GM21390 (cell line): ENCODE data around the gene EPHA6.
A peak's percentile ranks its signal among the peaks of the same experiment; 100 is the strongest.

Experiments
- ATAC-seq: cut with Tn5 transposase; IDR thresholded peaks from one replicate; pipeline ENCODE4 v1.9.1; 2021; ENCODE audit not compliant: unreplicated experiment

Gene EPHA6

GRCh38 chr3:96813820-96814650, at the start of gene EPHA6:
EPHA6 (plus strand) TSS chr3:96814594.
- peak; percentile 24 for ATAC-seq

- ATAC-seq: no peak
Measured at GRCh38 chr3:96776818-96777217, 37.6 kb upstream of the EPHA6 start.

DNA sequence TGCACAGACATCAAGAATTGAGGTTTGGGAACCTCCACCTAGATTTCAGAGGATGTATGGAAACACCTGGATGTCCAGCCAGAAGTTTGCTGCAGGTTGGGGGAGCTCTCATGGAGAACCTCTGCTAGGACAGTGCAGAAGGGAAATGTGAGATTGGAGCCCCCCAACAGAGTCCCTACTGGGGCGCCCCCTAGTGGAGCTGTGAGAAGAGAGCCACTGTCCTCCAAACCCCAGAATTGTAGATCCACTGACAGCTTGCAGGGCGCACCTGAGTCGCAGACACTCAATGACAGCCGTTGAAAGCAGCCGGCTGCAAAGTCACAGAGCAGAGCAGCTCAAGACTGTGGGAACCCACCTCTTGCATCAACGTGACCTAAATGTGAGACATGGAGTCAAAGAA, 34.6 kb upstream of the EPHA6 start:
- ATAC-seq: no peak

DNA sequence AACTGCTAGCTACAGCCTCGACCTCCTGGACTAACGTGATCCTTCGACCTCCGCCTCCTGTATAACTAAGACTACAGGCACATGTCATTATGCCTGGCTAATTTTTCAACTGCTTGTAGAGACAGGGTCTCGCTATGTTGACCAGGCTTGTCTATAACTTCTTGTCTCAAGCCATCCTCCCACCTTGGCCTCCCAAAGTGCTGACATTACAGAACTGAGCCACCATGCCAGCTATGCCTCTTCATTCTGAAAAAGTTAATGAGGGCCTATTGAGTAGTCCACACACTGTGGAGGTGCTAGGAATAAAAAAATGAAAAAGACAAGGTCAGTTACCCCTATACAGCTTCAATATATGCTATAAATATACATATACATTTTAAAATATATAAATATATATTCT, 18.3 kb upstream of the EPHA6 start:
- no peak for ATAC-seq

GRCh38 chr3:96803870-96804269, 10.5 kb upstream of the EPHA6 start:
- ATAC-seq: no peak

DNA sequence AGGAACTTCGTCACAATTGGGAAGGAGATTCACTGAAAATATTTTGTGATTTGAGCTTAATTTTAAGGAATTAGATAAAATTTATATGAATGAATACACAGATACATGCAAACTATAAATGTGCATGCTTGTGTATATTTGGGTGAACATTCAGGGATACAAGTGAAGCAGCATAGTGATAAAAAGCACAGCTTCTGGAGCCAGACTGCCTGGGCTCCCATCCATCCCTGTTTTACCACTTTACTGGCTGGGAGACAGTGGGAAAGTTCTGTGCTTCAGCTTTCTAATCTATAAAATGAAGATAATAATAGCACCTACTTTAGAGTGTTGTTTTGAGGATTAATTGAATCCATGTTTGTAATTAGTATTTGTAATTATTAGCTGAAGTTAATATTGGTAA, 8.1 kb upstream of the EPHA6 start:
- no peak for ATAC-seq

- ATAC-seq: peak; percentile 98
Measured at GRCh38 chr3:96813134-96813819, 1.1 kb upstream of the EPHA6 start.

DNA sequence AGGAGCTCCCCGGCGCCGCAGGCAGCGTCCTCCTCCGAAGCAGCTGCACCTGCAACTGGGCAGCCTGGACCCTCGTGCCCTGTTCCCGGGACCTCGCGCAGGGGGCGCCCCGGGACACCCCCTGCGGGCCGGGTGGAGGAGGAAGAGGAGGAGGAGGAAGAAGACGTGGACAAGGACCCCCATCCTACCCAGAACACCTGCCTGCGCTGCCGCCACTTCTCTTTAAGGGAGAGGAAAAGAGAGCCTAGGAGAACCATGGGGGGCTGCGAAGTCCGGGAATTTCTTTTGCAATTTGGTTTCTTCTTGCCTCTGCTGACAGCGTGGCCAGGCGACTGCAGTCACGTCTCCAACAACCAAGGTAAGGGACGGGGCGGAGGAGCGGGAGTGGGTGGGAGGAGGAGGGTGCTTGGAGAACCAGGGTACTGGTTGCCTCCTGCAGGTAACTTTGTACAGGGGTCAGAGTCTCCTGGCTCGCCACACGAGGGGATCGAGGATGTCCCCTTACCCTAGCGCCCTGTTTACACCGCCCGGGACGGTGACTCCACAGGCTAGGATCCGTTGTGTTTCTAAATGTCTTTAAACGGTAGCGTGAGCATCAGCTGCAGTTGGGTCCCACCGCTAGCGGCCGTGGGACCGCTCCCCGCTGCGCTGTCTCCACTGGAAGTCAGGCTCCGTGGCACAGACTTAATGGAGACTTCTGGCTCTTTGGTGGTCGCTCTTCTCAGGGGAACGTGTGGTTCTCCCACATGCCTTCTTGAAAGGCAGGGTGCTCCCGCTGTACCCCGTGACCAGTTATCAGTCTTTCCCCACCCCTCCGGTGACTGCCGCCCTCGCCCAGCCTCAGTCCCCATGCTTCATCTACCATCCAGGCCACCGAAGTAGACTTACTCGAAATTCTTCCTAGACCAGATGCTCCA, 515 bp downstream of the EPHA6 start:
- ATAC-seq: no peak

GRCh38 chr3:96831175-96831574, 16.8 kb downstream of the EPHA6 start:
- ATAC-seq: no peak

GRCh38 chr3:96833301-96833700, 18.9 kb downstream of the EPHA6 start:
- no peak for ATAC-seq

DNA sequence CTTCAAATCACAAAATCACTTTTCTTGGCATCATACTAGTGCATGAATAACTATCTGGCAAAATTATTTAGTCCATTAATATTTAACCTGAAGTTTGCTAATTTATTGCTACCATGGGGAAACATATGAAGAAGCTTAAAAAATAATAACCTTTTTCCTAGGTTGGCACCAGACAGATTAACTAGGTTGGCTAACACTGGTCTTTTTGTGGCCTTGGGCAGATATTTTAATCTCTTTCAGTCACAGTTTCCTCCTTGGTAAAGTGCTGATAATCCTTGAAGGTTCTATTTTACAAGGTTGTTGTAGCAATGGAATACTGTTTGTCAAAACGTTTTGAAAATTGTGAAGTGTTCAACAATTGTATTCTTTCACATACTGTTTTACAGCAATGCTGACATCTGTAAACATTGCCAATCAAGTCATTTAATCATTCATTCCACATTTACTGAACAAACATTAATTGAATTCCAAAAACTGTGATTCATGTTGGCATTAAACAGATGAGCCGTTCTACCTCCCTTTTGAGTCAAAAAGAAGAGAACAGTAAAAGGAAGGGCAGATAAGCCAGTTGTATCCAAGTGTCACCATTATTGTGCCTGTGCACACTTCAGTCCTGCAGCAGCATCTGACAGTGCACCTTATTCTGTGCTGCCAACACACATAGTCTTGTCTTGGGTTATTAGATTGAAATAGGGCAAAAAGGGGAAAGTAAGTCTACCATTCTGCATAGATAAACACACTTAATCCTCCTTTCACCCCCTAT, 21.9 kb downstream of the EPHA6 start:
- ATAC-seq: no peak

DNA sequence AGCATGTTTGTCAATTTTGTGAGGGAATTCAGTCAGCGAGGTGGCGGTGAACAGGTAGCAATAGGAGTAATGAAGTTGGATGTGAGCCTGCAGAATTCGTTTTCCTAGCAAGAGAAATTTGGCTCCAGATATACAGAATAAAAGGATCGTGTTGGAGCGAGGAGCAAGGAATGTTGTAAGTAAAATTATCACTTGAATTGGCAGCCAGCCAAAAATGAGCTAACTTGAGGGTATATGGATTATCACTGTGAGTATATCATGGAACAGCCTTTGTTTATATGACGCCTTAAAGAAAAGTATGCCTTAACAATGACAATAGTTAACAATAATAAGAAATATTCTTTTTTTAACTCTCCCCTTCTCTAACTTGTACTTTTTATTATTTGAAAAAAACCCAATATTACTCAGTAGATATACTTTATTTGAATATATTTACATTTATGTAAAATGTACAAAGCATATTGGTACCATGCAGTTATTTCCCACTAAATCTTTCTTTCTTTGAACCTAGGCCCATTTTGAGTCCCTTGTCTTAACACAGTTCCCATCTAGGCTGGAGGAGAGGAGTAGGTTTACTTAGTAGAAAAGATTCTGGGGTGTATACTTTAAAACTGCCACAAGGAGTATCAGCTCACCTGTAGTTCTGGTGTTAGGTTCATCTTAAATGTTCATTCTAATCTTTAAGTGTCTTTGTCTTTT, 29.3 kb downstream of the EPHA6 start:
- no peak for ATAC-seq

DNA sequence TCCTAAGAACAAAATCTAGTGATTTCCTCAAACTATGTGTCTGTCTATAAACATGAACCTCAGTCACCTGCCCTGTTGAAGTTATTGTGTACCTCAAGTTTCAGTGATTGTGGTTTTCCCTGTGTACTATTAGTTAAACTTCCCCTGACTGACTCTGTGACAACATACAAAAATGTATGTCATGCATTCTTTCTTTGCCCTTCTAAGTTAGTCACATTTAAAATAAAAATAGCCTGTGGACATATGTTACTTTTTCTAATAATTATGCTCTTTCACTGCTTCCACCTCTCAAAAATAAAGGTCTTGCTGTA, 29.8 kb downstream of the EPHA6 start:
- ATAC-seq: no peak

DNA sequence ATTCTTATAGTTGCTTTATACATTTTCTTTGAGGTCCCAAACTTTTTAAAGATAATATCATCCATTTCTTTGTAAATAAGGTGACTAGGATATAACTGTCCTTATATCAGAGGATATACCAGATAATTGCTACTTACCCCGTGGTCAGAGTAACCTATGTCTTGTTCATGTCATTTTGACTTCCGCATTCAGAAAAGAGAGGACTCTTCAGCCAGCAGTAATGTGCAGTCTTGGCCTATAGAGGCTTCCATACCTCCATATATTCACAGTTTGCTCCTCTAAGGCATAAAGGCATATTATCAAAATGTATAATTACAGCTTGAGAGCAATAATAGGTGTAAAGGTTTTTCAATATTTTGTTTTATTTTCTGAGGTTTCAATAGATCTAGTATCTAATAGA, 38.5 kb downstream of the EPHA6 start:
- ATAC-seq: no peak

- no peak for ATAC-seq
Measured at GRCh38 chr3:96860882-96861281, 46.5 kb downstream of the EPHA6 start.

DNA sequence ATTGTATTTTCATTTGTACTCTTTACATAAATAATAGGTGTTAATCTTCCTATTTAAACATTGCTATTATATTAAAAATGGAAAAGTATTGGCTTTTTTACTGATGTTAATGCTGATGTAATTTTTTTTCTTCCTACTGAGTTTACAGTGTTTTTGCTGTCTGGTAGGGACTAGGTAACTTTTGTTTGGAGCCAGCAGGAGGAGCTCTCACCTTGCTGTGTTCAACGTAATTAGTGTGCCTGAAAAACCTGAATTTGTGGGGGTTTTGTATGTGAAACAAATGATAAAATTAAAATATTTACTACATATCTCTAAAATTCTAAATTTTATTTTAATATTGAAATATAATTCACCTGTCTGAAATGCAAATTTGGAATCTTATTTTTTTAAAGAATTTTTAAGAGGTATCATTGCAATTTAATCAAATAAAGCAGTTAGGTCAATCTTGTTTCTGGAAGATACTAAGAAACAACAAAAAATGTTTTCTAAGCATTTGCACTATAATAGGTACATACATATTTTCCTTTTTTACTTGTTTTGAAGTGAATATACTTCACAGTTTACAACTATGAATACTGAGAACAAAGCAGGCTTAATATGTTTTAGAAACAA, 48.8 kb downstream of the EPHA6 start:
- peak; percentile 74 for ATAC-seq

DNA sequence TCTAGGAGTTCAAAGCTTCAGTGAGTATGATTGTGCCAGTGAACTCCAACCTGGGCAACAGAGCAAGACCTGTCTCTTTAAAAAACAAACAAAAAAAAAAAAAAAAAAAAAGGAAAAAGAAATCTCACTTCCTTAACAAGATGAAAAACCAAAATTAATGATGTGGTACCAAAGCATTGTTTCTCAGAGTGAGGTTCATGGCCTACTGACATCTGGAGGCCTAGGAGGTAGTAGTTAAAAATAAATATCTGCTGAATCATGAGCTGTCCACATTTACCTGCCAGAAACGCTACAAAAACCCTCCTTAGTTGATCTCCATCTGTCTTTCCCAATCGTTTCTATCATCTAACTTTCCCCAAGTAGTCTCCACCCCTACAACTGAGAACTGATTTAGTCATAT, 51.2 kb downstream of the EPHA6 start:
- no peak for ATAC-seq

GRCh38 chr3:96869316-96869715, 54.9 kb downstream of the EPHA6 start:
- ATAC-seq: no peak

DNA sequence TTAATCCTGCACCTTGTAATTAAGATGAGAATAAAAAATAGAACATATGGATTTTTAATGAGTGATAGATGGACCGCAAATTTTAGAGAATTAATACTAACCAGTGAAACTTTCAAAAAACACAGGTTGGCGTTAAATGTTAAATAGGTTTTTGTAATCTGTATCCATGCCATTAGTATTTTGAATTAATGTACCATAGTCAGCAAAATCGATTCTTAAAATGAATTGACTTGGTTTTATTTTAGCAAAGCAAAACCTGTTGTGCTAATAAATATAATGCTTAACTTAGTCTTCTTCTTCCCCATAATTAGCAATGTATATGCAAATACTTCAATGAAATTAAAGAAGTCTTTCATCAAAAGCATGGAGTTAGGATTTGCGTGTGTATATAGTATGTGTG, 63.1 kb downstream of the EPHA6 start:
- ATAC-seq: no peak

DNA sequence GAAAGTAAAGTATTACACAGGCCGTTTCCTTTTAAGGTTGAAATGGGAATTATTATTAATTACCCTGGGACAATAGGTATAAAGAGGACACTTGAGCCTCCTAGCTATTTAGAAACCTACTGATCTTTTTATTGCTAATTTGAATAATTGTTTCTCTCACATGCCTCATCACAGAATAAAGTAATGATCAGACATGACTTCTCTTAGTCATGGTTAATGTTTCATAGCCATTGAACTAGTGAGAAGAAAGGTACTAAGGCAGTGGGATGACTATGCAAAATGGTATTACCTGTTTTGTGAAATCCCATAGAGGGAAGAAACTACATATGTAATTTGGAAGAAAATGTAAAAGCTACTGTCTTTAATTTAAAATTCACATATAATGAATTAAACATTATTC, 85.6 kb downstream of the EPHA6 start:
- no peak for ATAC-seq
